Kasumi-1 (cell line): Measurements from ENCODE around the gene KCTD13.
"Not testable (repeated sequence)": the region's sequence is repeated elsewhere in the genome, so short reads cannot be mapped to it uniquely, and the experiment has no call there.

Experiments used
- DNase-seq, 2 experiments: peaks; one replicate each; lab custom pipeline; 2025; lab: John Stamatoyannopoulos, UW

Gene KCTD13

DNA sequence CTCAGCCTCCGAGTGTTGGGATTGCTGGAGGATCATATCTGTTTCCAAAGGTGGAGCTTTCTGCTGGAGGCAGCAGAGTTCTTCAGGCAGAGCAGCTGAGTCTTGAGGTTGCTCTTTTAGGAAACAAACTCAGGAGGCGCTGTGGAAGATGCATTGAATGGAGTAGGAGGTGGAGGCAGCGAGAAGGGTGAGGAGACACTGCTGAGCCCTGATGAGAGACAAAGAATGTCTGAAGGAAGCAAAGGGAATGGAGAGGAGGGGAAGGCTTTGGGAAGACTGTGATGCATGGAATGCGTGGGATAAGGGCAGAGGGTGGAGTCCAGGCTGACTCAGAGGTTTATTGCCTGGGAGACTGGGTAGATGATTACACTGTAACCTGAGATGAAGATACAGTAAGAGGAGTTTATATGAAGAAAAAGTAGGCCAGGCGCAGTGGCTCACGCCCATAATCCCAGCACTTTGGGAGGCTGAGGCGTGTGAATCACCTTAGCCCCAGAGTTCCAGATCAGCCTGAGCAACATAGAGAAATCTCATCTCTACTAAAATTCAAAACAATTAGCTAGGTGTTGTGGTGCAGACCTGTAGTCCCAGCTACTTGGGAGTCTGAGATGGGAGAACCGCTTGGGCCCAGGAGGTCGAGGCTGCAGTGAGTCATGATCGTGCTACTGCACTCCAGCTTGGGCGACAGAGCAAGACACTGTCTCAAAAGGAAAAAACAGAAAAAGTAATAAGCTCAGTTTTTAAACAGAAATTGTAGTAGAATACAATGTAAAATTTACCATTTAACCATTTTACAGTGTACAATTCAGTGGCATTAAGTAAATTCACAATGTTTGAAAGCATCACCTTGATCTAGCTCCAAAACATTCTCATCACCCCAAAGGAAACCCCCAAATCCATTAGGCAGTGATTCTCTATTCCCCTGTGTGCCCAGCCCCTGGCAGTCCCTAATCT, 18.1 kb upstream of the KCTD13 start:
- DNase-seq, result no peak

DNA sequence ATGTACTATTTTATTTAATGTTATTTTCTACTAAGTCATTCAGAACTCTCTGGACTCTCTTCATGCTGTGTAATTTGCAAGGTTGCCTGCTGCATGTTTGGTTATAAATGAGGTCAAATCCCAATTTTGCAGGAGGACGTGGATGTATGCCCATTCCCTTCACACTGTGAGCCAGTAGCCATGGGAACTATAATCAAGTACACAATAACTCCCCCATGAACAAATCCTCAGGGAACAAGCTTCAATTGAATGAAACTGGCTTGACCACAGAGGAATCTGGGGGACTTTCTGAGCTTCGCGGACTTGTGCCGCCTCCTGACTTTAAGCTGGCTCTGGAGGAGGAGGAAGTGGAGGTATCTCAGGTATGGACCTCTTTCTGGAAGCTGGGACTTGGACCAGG, 14.6 kb upstream of the KCTD13 start:
- no peak for DNase-seq

DNA sequence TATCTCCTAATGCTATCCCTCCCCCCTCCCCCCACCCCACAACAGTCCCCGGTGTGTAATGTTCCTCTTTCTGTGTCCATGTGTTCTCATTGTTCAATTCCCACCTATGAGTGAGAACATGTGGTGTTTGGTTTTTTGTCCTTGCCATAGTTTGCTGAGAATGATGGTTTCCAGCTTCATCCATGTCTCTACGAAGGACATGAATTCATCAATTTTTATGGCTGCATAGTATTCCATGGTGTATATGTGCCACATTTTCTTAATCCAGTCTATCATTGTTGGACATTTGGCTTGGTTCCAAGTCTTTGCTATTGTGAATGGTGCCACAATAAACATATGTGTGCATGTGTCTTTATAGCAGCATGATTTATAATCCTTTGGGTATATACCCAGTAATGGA, 5.7 kb upstream of the KCTD13 start:
- not testable (repeated sequence) for DNase-seq

DNA sequence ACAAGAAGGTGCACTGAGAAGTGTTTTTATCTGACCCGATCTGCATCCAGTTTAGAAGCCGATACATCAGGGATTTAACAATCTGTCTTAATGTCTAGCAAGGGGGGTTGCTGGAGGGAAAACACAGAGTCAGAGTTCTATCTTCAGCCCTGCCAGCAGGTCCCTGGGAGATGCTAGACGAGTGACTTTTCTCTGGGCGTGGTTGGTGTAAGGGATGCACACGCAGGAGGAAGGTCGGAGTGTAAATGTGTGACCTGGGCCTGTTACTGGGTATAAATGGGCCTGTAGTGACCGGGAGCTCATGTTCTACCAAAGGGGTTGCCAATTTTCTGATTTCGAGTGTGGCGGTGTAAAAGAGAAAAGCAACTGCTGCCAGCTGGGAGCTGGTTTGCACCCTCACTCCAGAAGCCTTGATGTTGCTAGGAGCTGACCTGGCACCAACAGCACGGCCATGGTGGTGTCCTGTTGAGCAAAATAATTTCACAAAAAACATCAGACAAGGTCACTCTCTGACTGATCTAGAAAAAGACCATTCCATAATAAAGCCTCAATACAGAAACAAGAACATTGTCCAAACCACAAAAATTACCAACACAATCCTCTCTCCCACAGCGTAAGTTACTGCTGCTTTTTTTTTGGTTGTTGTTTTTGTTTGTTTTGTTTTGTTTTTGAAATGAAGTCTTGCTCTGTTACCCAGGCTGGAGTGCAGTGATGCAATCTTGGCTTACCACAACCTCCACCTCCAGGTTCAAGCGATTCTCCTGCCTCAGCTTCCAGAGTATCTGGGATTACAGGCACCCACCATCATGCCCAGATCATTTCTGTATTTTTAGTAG, 1.3 kb upstream of the KCTD13 start:
- no peak for DNase-seq

DNA sequence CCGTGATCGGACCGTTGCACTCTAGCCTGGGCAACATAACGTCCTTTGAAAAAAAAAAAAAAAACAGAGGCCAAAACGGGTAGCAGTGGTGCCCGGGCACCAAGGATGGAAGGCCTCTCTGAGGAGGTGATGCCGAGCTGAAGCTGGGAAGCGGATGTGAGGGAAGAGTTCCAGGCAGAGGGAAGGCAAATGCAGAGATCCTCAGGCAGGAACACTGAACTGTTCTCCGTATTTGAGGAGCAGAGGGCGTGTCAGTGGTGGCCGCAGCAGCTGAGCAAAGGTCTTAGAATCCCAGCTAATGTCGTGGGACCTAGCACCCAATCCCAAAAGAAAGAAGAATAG, 656 bp upstream of the KCTD13 start:
- peak in 1 of 2 experiments; percentile 12 for DNase-seq

DNA sequence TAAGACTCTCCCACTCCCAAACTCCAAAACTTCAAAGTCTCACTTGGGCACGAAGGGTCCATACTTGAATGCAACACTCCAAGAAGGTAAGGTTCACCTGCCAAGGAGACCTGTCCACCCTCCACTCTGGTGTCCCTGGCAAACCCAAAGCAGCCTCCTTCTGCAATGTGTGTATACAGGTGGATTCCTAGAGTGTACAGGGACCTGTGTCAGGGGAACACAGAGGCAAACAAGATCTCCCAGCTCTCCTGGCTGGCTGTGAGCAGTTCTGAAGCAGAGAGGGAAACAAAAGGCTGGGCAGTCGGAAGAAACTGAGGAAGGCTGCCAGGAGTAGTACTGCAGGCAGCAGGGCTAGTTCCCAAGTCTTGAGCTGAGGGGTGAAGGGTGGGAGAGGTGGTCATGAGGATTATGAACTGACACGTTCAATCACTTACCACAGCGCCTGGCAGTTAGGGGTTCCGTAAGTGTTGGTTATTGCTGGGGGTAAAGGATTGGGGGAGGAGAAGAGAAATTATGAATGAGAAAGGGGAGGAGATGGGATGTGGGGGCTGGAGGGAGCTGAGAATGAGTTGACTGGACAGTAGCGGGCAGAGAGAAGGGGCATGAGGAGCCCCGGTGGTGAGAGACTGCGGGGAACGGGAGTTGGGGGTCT, 795 bp downstream of the KCTD13 start:
- peak in 1 of 2 experiments; percentile 5 for DNase-seq

DNA sequence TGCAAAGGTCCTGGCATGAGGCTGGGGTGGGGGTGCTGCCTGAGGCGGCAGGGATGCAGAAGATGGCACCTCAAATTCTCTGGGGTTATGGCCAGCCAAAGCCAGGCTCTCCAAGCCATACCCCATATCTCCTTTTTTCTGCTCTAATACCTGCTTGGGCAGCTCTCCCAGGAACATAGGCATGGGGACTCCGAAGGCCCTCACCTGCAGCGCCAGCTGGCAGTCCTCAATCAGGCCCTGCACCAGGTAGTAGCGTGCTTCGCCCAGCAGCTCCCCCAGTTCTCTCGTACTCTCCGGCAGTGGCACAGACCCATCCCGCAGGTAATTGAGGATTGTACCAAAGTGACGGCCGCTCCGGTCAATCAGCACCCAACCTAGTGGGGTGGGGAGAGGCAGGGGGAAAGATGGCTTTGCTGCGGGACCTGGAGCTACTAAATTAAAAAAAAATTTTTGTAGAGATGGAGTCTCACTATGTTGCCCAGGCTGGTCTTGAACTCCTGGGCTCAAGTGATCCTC, 3.0 kb downstream of the KCTD13 start:
- DNase-seq, result no peak

DNA sequence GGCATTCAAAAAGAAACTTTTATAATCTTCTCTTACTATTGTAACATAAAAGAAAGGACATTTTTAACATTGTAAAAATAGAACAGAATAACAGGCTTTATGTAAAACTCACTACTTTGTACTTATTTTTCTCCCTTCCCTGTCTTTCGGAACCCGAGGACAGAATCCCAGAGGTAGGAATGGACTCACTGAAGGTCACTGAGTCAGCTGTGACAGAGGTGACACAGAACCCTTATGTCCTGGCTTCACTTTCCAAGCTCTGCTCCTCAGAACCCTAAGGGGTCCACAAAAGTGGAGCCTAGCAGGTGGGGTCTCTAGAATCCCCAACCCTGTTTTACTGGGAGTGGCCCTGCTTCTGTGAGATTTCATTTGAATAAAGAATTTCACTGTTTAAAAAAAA, 3.7 kb downstream of the KCTD13 start:
- no peak for DNase-seq

DNA sequence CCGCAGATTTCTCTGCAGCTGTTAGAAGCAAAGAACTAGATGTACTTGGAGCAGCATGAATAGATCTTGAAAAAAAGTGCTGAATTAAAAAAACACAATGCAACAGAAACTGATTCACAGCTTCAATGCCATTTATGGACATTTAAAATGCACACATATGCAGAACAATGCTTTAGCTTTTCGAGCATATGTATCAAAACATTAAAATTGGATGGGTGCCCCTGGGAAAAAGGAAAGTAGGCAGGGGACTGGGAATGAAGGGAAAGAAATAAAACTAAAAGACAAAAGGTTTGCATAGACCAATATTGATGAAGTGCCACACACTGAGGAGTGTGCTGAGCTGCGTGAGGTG, 5.0 kb downstream of the KCTD13 start:
- no peak for DNase-seq

DNA sequence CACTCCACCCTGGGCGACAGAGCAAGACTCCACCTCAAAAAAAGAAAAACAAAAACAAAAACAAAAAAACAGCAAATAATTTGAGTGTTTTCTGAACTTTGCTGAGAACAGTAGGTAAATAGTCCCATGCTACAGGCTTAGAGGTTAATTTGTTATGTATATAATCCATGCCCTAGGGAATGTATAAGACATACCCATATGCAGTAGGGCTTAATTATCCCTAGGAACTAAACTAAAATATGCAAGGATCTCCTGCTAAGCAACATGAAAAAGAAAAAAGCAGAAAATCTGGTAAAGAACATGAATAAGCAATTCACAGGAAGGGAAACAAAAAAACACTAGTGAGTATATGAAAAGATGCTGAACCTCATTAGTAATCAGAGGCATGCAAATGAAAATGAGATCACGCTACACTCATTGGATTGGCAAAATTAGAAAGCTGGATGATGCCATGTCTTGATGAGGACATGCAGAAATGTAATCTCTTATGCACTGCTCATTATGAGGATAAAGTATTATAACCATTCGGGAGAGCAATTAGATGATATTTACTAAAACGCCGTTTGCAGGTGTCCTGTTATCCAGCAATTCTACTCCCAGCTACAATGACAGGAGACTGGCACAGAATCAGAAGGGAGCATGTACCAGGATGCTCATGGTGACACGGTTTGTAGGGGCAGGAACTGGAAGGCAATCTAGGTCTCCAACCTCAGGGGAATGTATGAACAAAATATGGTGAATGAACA, 5.6 kb downstream of the KCTD13 start:
- no peak for DNase-seq

DNA sequence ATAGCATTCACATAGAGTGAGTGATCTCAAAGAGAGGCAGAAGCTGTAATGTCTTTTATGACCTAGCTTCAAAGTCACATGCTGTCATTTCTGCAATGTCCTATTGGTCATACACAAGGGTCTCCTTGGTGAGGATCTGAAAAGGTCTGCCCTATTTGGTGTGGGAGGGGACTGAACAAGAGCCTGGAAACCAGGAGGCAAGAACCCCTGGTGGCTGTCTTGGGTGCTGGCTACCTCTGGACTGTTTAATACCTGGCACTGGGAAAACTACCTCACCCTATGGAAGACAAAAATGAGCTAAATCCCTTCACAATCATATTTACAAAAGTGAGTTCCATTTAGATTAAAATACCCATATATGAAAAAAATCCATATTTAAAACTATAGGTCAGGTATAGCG, 9.0 kb downstream of the KCTD13 start:
- DNase-seq, result no peak

DNA sequence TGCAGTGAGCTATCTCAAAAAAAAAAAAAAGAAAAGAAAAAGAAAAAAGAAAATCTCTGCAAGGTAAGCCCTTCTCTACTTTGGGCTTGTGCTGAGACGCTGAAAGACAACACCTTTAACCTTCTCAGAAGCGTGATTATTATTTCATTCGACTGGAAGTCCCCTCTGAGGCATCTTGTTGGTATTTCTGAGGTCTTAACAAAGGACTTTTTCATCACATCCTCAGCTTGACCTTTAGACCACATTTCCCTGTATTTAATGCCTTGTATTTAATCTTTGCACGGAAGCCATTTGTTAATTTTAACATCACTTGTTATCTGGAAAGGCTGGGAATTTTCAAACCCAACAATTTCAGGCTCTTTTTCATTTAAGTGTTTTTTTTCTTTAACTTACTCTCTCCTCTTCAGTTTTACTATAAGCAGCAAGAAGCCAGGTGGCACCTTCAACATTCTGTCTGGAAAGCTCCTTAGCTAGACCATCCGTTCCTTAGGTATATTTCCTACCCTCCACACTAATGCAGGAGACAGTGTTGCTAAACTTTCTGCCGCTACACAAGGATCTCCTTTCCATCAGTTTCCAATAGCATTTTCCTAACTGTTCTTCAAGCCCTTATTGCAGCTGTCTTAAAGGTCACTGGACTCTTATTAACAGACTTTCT, 10.3 kb downstream of the KCTD13 start:
- DNase-seq, result no peak

DNA sequence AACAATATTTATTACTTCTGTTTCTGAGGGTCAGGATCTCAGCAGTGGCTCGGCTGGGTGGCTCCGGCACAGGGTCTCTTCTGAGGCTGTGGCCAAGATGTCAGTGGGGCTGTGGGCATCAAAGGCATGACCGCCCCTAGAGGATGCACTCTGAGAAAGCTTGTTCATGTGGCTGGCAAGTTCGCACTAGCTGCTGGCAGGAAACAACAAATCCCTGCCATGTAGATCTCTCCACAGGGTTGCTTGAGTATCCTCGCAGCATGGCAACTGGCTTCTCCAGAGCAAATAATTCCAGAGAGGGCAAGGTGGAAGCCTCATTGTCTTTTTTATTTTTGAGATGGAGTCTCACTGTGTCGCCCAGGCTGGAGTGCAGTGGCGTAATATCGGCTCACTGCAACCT, 12.5 kb downstream of the KCTD13 start:
- no peak for DNase-seq

DNA sequence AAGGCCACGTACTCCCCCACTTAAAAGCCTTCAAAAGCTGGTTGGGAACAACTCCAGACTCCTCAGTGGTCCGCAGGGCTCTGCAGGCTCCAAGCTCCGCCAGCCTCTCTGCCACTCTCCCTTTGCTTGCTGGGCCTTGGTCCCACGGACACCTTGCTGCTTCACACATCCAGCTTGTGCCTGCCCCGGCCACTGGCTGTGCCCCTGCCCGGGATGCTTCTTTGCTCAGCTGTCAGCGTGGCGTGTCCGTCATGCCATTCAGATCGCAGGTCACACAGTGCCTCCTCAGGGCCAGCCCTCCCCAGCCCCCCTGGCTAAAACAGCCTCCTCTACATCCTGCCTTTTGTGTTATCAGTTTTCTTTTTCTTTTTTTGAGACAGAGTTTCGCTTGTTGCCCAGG, 13.9 kb downstream of the KCTD13 start:
- no peak for DNase-seq

DNA sequence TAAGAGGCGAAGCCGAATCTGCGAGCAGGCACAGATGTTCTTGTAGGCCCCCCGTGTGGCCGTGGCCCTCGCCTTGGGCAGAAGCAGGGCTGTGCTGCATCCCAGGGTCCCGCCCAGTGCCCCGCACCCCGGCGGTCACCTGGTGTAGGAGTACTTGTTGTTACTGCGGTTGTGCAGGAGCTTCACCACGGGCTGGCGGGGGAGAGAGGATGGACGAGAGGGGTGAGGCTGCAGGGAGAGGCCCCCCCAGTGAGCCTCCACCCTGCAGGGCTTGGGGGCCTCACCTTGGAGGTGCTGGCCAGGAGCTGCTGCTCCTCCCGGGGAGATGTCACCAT, 14.4 kb downstream of the KCTD13 start:
- DNase-seq, result no peak

DNA sequence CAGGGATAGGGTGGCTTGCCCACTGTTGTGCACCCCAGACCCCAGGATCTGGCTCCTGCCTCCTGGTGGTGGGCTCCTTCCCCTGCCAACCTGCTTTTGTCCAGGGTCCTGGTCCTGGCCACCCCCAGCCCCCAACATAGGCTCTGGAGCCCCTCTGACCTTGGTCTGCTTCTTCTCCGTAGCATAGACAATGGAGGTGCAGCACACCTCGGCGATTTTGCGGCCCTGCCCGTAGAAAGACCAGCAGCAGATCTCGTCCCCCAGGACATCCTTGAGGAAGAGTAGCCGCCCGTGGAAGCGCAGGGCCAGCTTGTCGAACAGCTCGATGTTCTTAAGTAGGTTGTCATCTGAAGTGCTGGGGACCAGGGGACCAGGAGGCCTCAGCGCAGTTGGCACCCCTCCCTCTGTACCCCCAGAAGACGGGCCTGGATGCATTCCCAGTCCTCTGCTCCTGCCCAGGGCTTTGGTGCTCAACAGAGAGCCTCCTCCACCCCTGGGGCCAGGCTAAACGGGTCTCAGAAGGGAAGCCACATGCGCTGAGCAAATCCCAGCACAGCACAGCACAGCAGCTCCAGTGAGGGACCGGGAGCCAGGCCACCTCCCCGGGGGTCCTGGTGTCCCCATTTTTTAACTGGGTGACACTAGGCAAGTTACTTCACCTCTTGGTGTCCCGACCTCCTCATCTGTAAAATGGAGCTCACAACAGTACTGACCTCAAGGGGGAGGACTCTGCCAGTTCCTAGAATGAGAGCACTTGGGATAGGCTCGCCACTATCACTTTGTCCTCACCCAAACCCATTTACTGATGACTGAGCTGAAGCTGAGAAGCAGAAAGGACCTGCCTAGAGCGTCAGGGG, 15.0 kb downstream of the KCTD13 start:
- no peak for DNase-seq

DNA sequence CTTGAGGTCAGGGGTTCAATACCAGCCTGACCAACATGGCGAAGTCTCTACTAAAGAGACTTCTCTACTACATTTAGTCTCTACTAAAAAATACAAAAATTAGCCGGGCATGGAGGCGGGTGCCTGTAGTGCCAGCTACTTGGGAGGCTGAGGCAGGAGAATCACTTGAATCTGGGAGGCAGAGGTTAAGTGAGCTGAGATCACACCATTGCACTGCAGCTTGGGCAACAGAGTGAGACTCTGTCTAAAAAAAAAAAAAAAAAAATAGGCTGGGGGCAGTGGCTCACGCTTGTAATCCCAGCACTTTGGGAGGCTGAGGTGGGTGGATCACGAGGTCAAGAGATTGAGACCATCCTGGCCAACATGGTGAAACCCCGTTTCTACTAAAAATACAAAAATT, 16.2 kb downstream of the KCTD13 start:
- DNase-seq, result not testable (repeated sequence)

DNA sequence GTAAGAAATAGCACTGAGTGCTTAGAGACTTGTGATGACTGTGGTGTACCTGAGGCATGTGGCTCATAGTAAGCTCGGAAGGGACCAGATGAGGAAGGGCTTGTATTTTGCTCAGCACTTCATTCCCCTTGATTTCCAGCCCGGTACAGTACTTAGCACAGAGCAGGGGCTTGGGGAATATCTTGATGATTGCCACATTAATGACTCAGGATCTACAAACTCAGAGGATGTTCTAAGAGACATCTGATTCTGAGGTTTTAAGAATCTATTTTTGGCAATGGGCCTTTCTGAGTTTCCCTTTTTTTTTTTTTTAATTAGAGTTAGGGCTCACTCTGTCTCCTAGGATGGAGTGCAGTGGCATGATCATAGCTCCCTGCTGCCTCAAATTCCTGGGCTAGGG, 16.6 kb downstream of the KCTD13 start:
- peak in 1 of 2 experiments; percentile 11 for DNase-seq

DNA sequence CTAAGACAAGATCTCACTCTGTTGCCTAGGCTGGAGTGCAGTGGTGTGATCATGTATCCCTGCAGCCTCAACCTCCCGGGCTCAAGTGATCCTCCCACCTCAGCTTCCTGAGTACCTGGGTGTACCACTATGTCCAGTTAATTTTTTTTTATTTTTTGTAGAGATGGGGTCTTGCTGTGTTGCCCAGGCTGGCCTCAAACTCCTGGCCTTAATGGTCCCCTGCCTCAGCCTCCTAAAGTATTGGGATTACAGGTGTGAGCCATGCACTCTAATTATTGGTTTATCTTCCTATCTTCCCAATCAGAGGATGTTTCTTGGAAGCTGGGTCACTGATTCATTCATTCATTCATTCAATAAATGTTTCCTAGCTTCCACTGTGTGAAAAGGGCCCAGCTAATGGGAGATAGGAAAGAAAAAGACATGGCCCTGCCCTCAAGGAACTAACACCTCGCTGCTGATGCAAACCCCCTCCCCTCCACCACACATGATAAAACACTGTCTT, 17.3 kb downstream of the KCTD13 start:
- no peak for DNase-seq

DNA sequence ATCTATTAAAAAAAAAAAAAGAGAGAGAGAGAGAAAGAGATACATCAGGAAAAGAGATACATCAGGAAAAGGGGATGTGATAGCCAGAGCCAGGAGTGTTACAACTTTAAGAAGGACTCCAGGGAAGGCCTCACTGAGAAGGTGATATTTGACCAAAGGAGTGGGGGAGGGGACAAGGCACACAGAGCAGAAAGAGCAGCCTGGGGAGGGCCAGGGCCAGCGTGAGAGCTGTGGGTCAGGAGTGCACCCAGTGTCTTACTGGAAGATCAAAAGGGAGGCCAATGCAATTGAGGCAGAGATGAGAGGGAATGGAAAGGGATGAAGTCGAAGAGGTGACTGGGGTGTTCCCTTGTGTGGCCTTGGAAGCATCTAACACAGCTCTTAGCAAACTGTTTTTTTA, 18.1 kb downstream of the KCTD13 start:
- no peak for DNase-seq
